NOMO-1 treated with dmso at 0.1 percent for 144 hours (cell line): ENCODE results near the gene HINT3.
"Not testable (repeated sequence)": the region's sequence is repeated elsewhere in the genome, so short reads cannot be mapped to it uniquely, and the experiment has no call there.

Experiments
- DNase-seq: peaks from one replicate; lab custom pipeline; 2025; ENCODE audit not compliant: unreplicated experiment; lab: John Stamatoyannopoulos, UW

Gene HINT3

GRCh38 chr6:125961117-125961516, 4.5 kb downstream of the HINT3 start:
- DNase-seq, result no peak

- no peak for DNase-seq
These were observed 6.4 kb downstream of the HINT3 start for GRCh38 chr6:125962900-125963497.

- DNase-seq, result no peak
These were observed 7.2 kb downstream of the HINT3 start for GRCh38 chr6:125963817-125964216.

GRCh38 chr6:125966569-125966968, 10.0 kb downstream of the HINT3 start:
- no peak for DNase-seq

GRCh38 chr6:125968493-125968892, 11.9 kb downstream of the HINT3 start:
- DNase-seq, result no peak

GRCh38 chr6:125970760-125971159, 14.2 kb downstream of the HINT3 start:
- no peak for DNase-seq

- not testable (repeated sequence) for DNase-seq
These were observed 15.9 kb downstream of the HINT3 start for GRCh38 chr6:125972478-125972877.

- DNase-seq, result no peak
These were observed 17.8 kb downstream of the HINT3 start for GRCh38 chr6:125974214-125974866.

- no peak for DNase-seq
These were observed 22.5 kb downstream of the HINT3 start for GRCh38 chr6:125979101-125979500.

GRCh38 chr6:125981571-125982185, 25.1 kb downstream of the HINT3 start:
- no peak for DNase-seq

GRCh38 chr6:125983246-125983945, 26.8 kb downstream of the HINT3 start:
- DNase-seq, result no peak

GRCh38 chr6:125984311-125984710, 27.7 kb downstream of the HINT3 start:
- DNase-seq, result no peak

GRCh38 chr6:125985522-125985921, 29.0 kb downstream of the HINT3 start:
- DNase-seq, result no peak

- no peak for DNase-seq
These were observed 29.4 kb downstream of the HINT3 start for GRCh38 chr6:125985979-125986300.

- DNase-seq, result peak; percentile 74
These were observed 29.9 kb downstream of the HINT3 start, which contains the start of gene TRMT11 for GRCh38 chr6:125986301-125987025. Gene TRMT11 (plus strand): TSS chr6:125986540. CDS start chr6:125986551, 11 bp downstream.

GRCh38 chr6:125987026-125987617, 30.6 kb downstream of the HINT3 start:
- DNase-seq, result no peak

- DNase-seq, result no peak
These were observed 31.7 kb downstream of the HINT3 start for GRCh38 chr6:125988280-125988679.

- DNase-seq, result no peak
These were observed 33.1 kb downstream of the HINT3 start for GRCh38 chr6:125989631-125990030.

- DNase-seq, result no peak
These were observed 35.1 kb downstream of the HINT3 start for GRCh38 chr6:125991653-125992052.

- DNase-seq, result no peak
These were observed 38.3 kb downstream of the HINT3 start for GRCh38 chr6:125994670-125995488.
